Measurements from ENCODE around the gene CTCF.

CTCF gene

GRCh38 chr16:67594956-67595355 is 32.6 kb downstream of the CTCF start:
- Histone ChIP-seq H3K4me3 (ENCODE audit: low read length) (no peak overlapping the region), H3K4me1 (ENCODE audit: control insufficient read depth, insufficient read depth, low read length) (no peaks in the 10 kb centered on the region), H3K27ac (ENCODE audit: low read depth, low read length) (no peak overlapping the region), H3K27me3 (ENCODE audit: control insufficient read depth, insufficient read depth, low read length) (no peaks in the 10 kb centered on the region), H3K36me3 (ENCODE audit: control insufficient read depth, insufficient read depth, low read length) (peaks cover 2% of the 10 kb centered on the region), H3K9ac (ENCODE audit: low read length) (no peak overlapping the region)

- H3K9ac ChIP-seq (ENCODE audit: low read length): no peak overlapping the region
- H3K27ac ChIP-seq (ENCODE audit: low read depth, low read length): no peak overlapping the region
- no peak overlapping the region for H3K4me3 ChIP-seq (ENCODE audit: low read length)
- H3K36me3 ChIP-seq (ENCODE audit: control insufficient read depth, insufficient read depth, low read length): peaks cover 2% of the 10 kb centered on the region
- peaks cover 4% of the 10 kb centered on the region for H3K4me1 ChIP-seq (ENCODE audit: control insufficient read depth, insufficient read depth, low read length)
- H3K27me3 ChIP-seq (ENCODE audit: control insufficient read depth, insufficient read depth, low read length): no peaks in the 10 kb centered on the region
Measured at GRCh38 chr16:67598527-67598926, 36.2 kb downstream of the CTCF start.

- Histone ChIP-seq H3K27me3 (ENCODE audit: control insufficient read depth, insufficient read depth, low read length) (no peaks in the 10 kb centered on the region), H3K4me3 (ENCODE audit: low read length) (no peak overlapping the region), H3K36me3 (ENCODE audit: control insufficient read depth, insufficient read depth, low read length) (no peaks in the 10 kb centered on the region), H3K9ac (ENCODE audit: low read length) (no peak overlapping the region), H3K4me1 (ENCODE audit: control insufficient read depth, insufficient read depth, low read length) (peaks cover 4% of the 10 kb centered on the region), H3K27ac (ENCODE audit: low read depth, low read length) (no peak overlapping the region)
Measured at GRCh38 chr16:67605641-67606040, 43.3 kb downstream of the CTCF start.

- Histone ChIP-seq H3K9ac (ENCODE audit: low read length) (no peak overlapping the region), H3K36me3 (ENCODE audit: control insufficient read depth, insufficient read depth, low read length) (peaks cover 6% of the 10 kb centered on the region), H3K4me1 (ENCODE audit: control insufficient read depth, insufficient read depth, low read length) (no peaks in the 10 kb centered on the region), H3K27me3 (ENCODE audit: control insufficient read depth, insufficient read depth, low read length) (no peaks in the 10 kb centered on the region), H3K27ac (ENCODE audit: low read depth, low read length) (no peak overlapping the region), H3K4me3 (ENCODE audit: low read length) (no peak overlapping the region)
Measured at GRCh38 chr16:67606632-67607031, 44.3 kb downstream of the CTCF start.

GRCh38 chr16:67608364-67608763 is 46.0 kb downstream of the CTCF start:
- Histone ChIP-seq H3K9ac (ENCODE audit: low read length) (no peak overlapping the region), H3K4me3 (ENCODE audit: low read length) (no peak overlapping the region), H3K36me3 (ENCODE audit: control insufficient read depth, insufficient read depth, low read length) (peaks cover 6% of the 10 kb centered on the region), H3K4me1 (ENCODE audit: control insufficient read depth, insufficient read depth, low read length) (no peaks in the 10 kb centered on the region), H3K27me3 (ENCODE audit: control insufficient read depth, insufficient read depth, low read length) (no peaks in the 10 kb centered on the region), H3K27ac (ENCODE audit: low read depth, low read length) (no peak overlapping the region)

- H3K27me3 ChIP-seq (ENCODE audit: control insufficient read depth, insufficient read depth, low read length): no peaks in the 10 kb centered on the region
- H3K4me3 ChIP-seq (ENCODE audit: low read length): no peak overlapping the region
- peaks cover 13% of the 10 kb centered on the region for H3K36me3 ChIP-seq (ENCODE audit: control insufficient read depth, insufficient read depth, low read length)
- H3K27ac ChIP-seq (ENCODE audit: low read depth, low read length): no peak overlapping the region
- H3K4me1 ChIP-seq (ENCODE audit: control insufficient read depth, insufficient read depth, low read length): no peaks in the 10 kb centered on the region
- H3K9ac ChIP-seq (ENCODE audit: low read length): no peak overlapping the region
Measured at GRCh38 chr16:67613808-67614207, 51.5 kb downstream of the CTCF start.

GRCh38 chr16:67628216-67628615 is 65.9 kb downstream of the CTCF start:
- Histone ChIP-seq H3K9ac (ENCODE audit: low read length) (no peak overlapping the region), H3K36me3 (ENCODE audit: control insufficient read depth, insufficient read depth, low read length) (peaks cover 35% of the 10 kb centered on the region), H3K4me1 (ENCODE audit: control insufficient read depth, insufficient read depth, low read length) (no peaks in the 10 kb centered on the region), H3K27me3 (ENCODE audit: control insufficient read depth, insufficient read depth, low read length) (no peaks in the 10 kb centered on the region), H3K27ac (ENCODE audit: low read depth, low read length) (no peak overlapping the region), H3K4me3 (ENCODE audit: low read length) (no peak overlapping the region)

GRCh38 chr16:67632415-67633172 is 70.3 kb downstream of the CTCF start:
- Histone ChIP-seq H3K4me3 (ENCODE audit: low read length) (no peak overlapping the region), H3K27me3 (ENCODE audit: control insufficient read depth, insufficient read depth, low read length) (no peaks in the 10 kb centered on the region), H3K4me1 (ENCODE audit: control insufficient read depth, insufficient read depth, low read length) (no peaks in the 10 kb centered on the region), H3K9ac (ENCODE audit: low read length) (no peak overlapping the region), H3K36me3 (ENCODE audit: control insufficient read depth, insufficient read depth, low read length) (peaks cover 36% of the 10 kb centered on the region), H3K27ac (ENCODE audit: low read depth, low read length) (no peak overlapping the region)

GRCh38 chr16:67636713-67637112 is 74.4 kb downstream of the CTCF start:
- Histone ChIP-seq H3K27me3 (ENCODE audit: control insufficient read depth, insufficient read depth, low read length) (no peaks in the 10 kb centered on the region), H3K4me1 (ENCODE audit: control insufficient read depth, insufficient read depth, low read length) (peaks cover 2% of the 10 kb centered on the region), H3K36me3 (ENCODE audit: control insufficient read depth, insufficient read depth, low read length) (peaks cover 33% of the 10 kb centered on the region), H3K27ac (ENCODE audit: low read depth, low read length) (no peak overlapping the region), H3K4me3 (ENCODE audit: low read length) (no peak overlapping the region), H3K9ac (ENCODE audit: low read length) (no peak overlapping the region)

- Histone ChIP-seq H3K9ac (ENCODE audit: low read length) (no peak overlapping the region), H3K4me1 (ENCODE audit: control insufficient read depth, insufficient read depth, low read length) (peaks cover 4% of the 10 kb centered on the region), H3K4me3 (ENCODE audit: low read length) (no peak overlapping the region), H3K27ac (ENCODE audit: low read depth, low read length) (no peak overlapping the region), H3K27me3 (ENCODE audit: control insufficient read depth, insufficient read depth, low read length) (no peaks in the 10 kb centered on the region), H3K36me3 (ENCODE audit: control insufficient read depth, insufficient read depth, low read length) (peaks cover 26% of the 10 kb centered on the region)
Measured at GRCh38 chr16:67637625-67638024, 75.3 kb downstream of the CTCF start.

GRCh38 chr16:67641779-67642708 is 79.7 kb downstream of the CTCF start:
- peak overlapping the region; percentile 41 for H3K27ac ChIP-seq (ENCODE audit: low read depth, low read length)
- peaks cover 4% of the 10 kb centered on the region for H3K4me1 ChIP-seq (ENCODE audit: control insufficient read depth, insufficient read depth, low read length)
- no peak overlapping the region for H3K9ac ChIP-seq (ENCODE audit: low read length)
- peaks cover 18% of the 10 kb centered on the region for H3K36me3 ChIP-seq (ENCODE audit: control insufficient read depth, insufficient read depth, low read length)
- H3K4me3 ChIP-seq (ENCODE audit: low read length): no peak overlapping the region
- peaks cover 10% of the 10 kb centered on the region for H3K27me3 ChIP-seq (ENCODE audit: control insufficient read depth, insufficient read depth, low read length)

- Histone ChIP-seq H3K9ac (ENCODE audit: low read length) (no peak overlapping the region), H3K27me3 (ENCODE audit: control insufficient read depth, insufficient read depth, low read length) (peaks cover 22% of the 10 kb centered on the region), H3K4me3 (ENCODE audit: low read length) (no peak overlapping the region), H3K36me3 (ENCODE audit: control insufficient read depth, insufficient read depth, low read length) (peaks cover 1% of the 10 kb centered on the region), H3K4me1 (ENCODE audit: control insufficient read depth, insufficient read depth, low read length) (peaks cover 4% of the 10 kb centered on the region), H3K27ac (ENCODE audit: low read depth, low read length) (no peak overlapping the region)
Measured at GRCh38 chr16:67644038-67644437, 81.7 kb downstream of the CTCF start.
